HCT116 (cell line): ENCODE data around the gene MYCL. TPM values are rescaled to one million over a fixed set of nuclear protein-coding genes. Genes with fewer than 3 reads are reported as not detected.

Source experiments
- ATAC-seq: fragments of 200-7000 bp; cut with Tn5 transposase; 2 replicates; pipeline ENCODE4 v1.9.1; 2020; ENCODE audit warnings: mild to moderate bottlenecking, moderate library complexity
- BruUV-seq: library from RNA; stranded (reverse); fragments of 400-500 nt; replicated peaks from 2 replicates; lab custom pipeline; 2021; lab: Mats Ljungman, UMichigan
- CTCF ChIA-PET: fragments of 300-600 bp; sonication (Branson Sonifier 250); formaldehyde crosslinking; loops from one replicate; lab custom pipeline; 2021; ENCODE audit warnings: antibody characterized with exemption; lab: Charles Lee
- POLR2A ChIA-PET: fragments of 300-600, 350-600 bp; sonication (Branson Sonifier 250); formaldehyde crosslinking; loops from one replicate; lab custom pipeline; 2021; ENCODE audit warnings: antibody characterized with exemption; lab: Charles Lee
- RAD21 ChIA-PET, 2 experiments: fragments of 300-600 bp; sonication (Branson Sonifier 250); formaldehyde crosslinking; loops; one replicate each; lab custom pipeline; 2023; ENCODE audit warnings: low total read pairs in 2 of 2; ENCODE audit not compliant: uncharacterized antibody in 2 of 2, unreplicated experiment in 2 of 2, low non-redundant PET in 1 of 2; lab: Charles Lee
- DNase-seq: peaks from one replicate; pipeline ENCODE4 v3.0.0-alpha.2; 2010; ENCODE audit warnings: low read depth, low spot score
- H2AFZ ChIP-seq: fragments of 200-600 bp; shearing (Covaris generic), sonication (generic); 2 replicates; pipeline ENCODE4 v1.6.1; 2017; ENCODE audit warnings: low read depth, mixed run types, mixed read lengths, antibody characterized with exemption, low read length; ENCODE audit not compliant: poor library complexity, severe bottlenecking
- H3K27ac ChIP-seq: 2 replicates; pipeline ENCODE4 v1.5.1; 2012; ENCODE audit warnings: low read depth, low read length
- H3K27me3 ChIP-seq: fragments of 200-600 bp; sonication (generic); 2 replicates; pipeline ENCODE4 v1.6.1; 2016; ENCODE audit warnings: mixed run types, low read length, mixed read lengths; ENCODE audit not compliant: insufficient read depth
- H3K36me3 ChIP-seq, 2 experiments: fragments of 200-500 bp in 1 of 2; fragments of 200-600 bp in 1 of 2; sonication (Bioruptor generic) in 1 of 2; sonication (generic) in 1 of 2; 2 replicates each; pipeline versions ENCODE4 v1.5.1 to v1.6.1; 2014 to 2016; ENCODE audit warnings: low read length in 2 of 2, inconsistent platforms in 1 of 2, mixed read lengths in 1 of 2, mixed run types in 1 of 2; ENCODE audit not compliant: insufficient read depth in 2 of 2, control insufficient read depth in 1 of 2
- H3K4me1 ChIP-seq, 2 experiments: fragments of 200-600 bp in 1 of 2; sonication (generic) in 1 of 2; 2 replicates each; pipeline versions ENCODE4 v1.5.1 to v1.6.1; 2012 to 2017; ENCODE audit warnings: low read length in 2 of 2, inconsistent platforms in 1 of 2, mild to moderate bottlenecking in 1 of 2, mixed read lengths in 1 of 2, mixed run types in 1 of 2, moderate library complexity in 1 of 2; ENCODE audit not compliant: insufficient read depth in 2 of 2, control insufficient read depth in 1 of 2
- H3K4me2 ChIP-seq: fragments of 200-600 bp; sonication (generic); 2 replicates; pipeline ENCODE4 v1.6.1; 2017; ENCODE audit warnings: mixed run types, low read length, mixed read lengths
- H3K4me3 ChIP-seq, 2 experiments: fragments of 200-600 bp in 1 of 2; sonication (generic) in 1 of 2; replicated peaks in 1 of 2; 2 replicates each; pipeline ENCODE4 v1.5.1; 2011 to 2016; ENCODE audit warnings: low read length in 2 of 2, control low read depth in 1 of 2, low read depth in 1 of 2, mild to moderate bottlenecking in 1 of 2, mixed read lengths in 1 of 2, mixed run types in 1 of 2
- H3K79me2 ChIP-seq: fragments of 200-600 bp; sonication (generic); 2 replicates; pipeline ENCODE4 v1.6.1; 2017; ENCODE audit warnings: mild to moderate bottlenecking, mixed run types, low read length, moderate library complexity, mixed read lengths; ENCODE audit not compliant: insufficient read depth
- H3K9ac ChIP-seq: fragments of 200-600 bp; sonication (generic); 2 replicates; pipeline ENCODE4 v1.6.1; 2016; ENCODE audit warnings: low read length, mixed read lengths
- H3K9me2 ChIP-seq: fragments of 200-600 bp; sonication (generic), shearing (Covaris generic); 2 replicates; pipeline ENCODE4 v1.6.1; 2017; ENCODE audit warnings: mixed run types, mild to moderate bottlenecking, moderate library complexity; ENCODE audit not compliant: insufficient read depth
- H3K9me3 ChIP-seq, 2 experiments: fragments of 200-500 bp in 1 of 2; fragments of 200-600 bp in 1 of 2; sonication (Bioruptor generic) in 1 of 2; sonication (generic) in 1 of 2; 2 replicates each; pipeline ENCODE4 v1.6.1; 2014 to 2017; ENCODE audit warnings: low read length in 2 of 2, mixed read lengths in 2 of 2, inconsistent platforms in 1 of 2, low read depth in 1 of 2, mild to moderate bottlenecking in 1 of 2, mixed run types in 1 of 2, moderate library complexity in 1 of 2; ENCODE audit not compliant: control insufficient read depth in 1 of 2, insufficient read depth in 1 of 2
- H4K20me1 ChIP-seq: fragments of 200-600 bp; sonication (generic), shearing (Covaris generic); 2 replicates; pipeline ENCODE4 v1.6.1; 2017; ENCODE audit warnings: mixed run types, mild to moderate bottlenecking, moderate library complexity; ENCODE audit not compliant: insufficient read depth
- CBX3 ChIP-seq: IDR thresholded peaks from 2 replicates; pipeline ENCODE4 v1.6.1; 2012; ENCODE audit warnings: low read depth
- EGR1 ChIP-seq: IDR thresholded peaks from 2 replicates; pipeline ENCODE4 v1.6.1; 2012; ENCODE audit warnings: low read depth
- ELF1 ChIP-seq: IDR thresholded peaks from 2 replicates; pipeline ENCODE4 v1.6.1; 2012; ENCODE audit warnings: low read depth, borderline replicate concordance
- EZH2 ChIP-seq: fragments of 200-600 bp; sonication (generic); IDR thresholded peaks from 2 replicates; pipeline ENCODE4 v1.6.1; 2017; ENCODE audit warnings: antibody characterized with exemption, mixed run types
- EZH2phosphoT487 ChIP-seq: fragments of 200-600 bp; IDR thresholded peaks from 2 replicates; pipeline ENCODE4 v1.6.1; 2018; ENCODE audit warnings: antibody characterized with exemption, borderline replicate concordance
- RAD21 ChIP-seq: IDR thresholded peaks from 2 replicates; pipeline ENCODE4 v1.6.1; 2012; ENCODE audit warnings: low read depth, mild to moderate bottlenecking
- SIN3A ChIP-seq: IDR thresholded peaks from 2 replicates; pipeline ENCODE4 v1.6.1; 2012; ENCODE audit warnings: low read depth
- SP1 ChIP-seq: IDR thresholded peaks from 2 replicates; pipeline ENCODE4 v1.6.1; 2012; ENCODE audit warnings: low read depth
- SRF ChIP-seq: IDR thresholded peaks from 2 replicates; pipeline ENCODE4 v1.6.1; 2012; ENCODE audit warnings: low read depth
- TCF7L2 ChIP-seq: IDR thresholded peaks from 2 replicates; pipeline ENCODE4 v1.7.0; 2011; ENCODE audit warnings: borderline replicate concordance, inconsistent platforms; ENCODE audit not compliant: insufficient read depth, insufficient read length; ENCODE audit errors: extremely low read depth
- YY1 ChIP-seq: IDR thresholded peaks from 2 replicates; pipeline ENCODE4 v1.6.1; 2011; ENCODE audit warnings: low read length, low read depth, moderate library complexity, mild to moderate bottlenecking; ENCODE audit not compliant: insufficient replicate concordance; ENCODE audit errors: extremely low read depth
- ZFX ChIP-seq: fragments of 450-650 bp; IDR thresholded peaks from 2 replicates; pipeline ENCODE4 v1.6.1; 2017
- intact Hi-C: fragments of 100-400 bp; cut with micrococcal nuclease; formaldehyde crosslinking; loops from 2 replicates; pipeline ENCODE4 v1.10.0; 2022
- total RNA-seq: library from RNA; stranded (reverse); gene quantifications from one replicate; pipeline ENCODE4 v1.2.1, GENCODE V29; 2021; ENCODE audit not compliant: unreplicated experiment
- TF ChIP-seq, protein P1 (sequence below), 3 experiments: fragments of 200-600 bp in 1 of 3; sonication (generic) in 1 of 3; IDR thresholded peaks in 2 of 3; conservative IDR thresholded peaks in 1 of 3; 2 replicates each; pipeline ENCODE4 v1.5.1; 2012 to 2017; ENCODE audit warnings: low read depth in 2 of 3, low read length in 2 of 3, antibody characterized with exemption in 1 of 3, borderline replicate concordance in 1 of 3, control low read depth in 1 of 3, mild to moderate bottlenecking in 1 of 3, mixed read lengths in 1 of 3, mixed run types in 1 of 3, moderate library complexity in 1 of 3; ENCODE audit not compliant: insufficient read depth in 1 of 3
- TF ChIP-seq, protein P2 (sequence below): IDR thresholded peaks from 2 replicates; pipeline ENCODE4 v1.6.1; 2012; ENCODE audit warnings: low read depth
- TF ChIP-seq, protein P3 (sequence below): IDR thresholded peaks from 2 replicates; pipeline ENCODE4 v1.6.1; 2012

MYCL gene
- total RNA-seq, 1 experiment from 2014 or later, result 10.0 TPM

DNA sequence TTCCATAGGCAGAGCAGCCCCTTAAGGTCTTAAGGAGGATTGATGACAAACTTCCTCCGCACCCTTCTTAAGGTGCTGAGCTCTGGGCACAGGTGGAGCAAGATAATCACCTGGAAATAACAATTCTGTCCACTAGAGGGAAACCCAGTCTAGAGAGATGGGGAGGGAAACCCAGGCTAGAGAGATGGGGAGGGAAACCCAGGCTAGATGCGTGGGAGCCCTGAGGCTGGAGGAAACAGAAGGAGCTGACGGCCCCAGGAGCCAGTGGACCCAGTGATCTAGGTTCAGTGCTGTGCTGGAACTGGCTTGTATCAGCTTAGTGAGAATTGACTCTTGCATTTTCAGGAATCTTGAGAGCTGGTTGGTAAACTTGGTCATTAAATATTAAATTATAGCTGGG, 17.8 kb upstream of the MYCL start:
- H3K36me3 ChIP-seq, result no peaks in the 10 kb centered on the region
- no peak overlapping the region for H3K9ac ChIP-seq
- no peak for TF ChIP-seq SP1
- TF ChIP-seq SIN3A, result no peak
- TF ChIP-seq CBX3, result no peak
- peak; percentile 59; the same call in 1 of the 2 replicates for TF ChIP-seq EGR1
- no peak for TF ChIP-seq ELF1
- TF ChIP-seq SRF, result no peak
- no peak for TF ChIP-seq ZFX
- TF ChIP-seq YY1, result no peak
- TF ChIP-seq, protein P1, sequence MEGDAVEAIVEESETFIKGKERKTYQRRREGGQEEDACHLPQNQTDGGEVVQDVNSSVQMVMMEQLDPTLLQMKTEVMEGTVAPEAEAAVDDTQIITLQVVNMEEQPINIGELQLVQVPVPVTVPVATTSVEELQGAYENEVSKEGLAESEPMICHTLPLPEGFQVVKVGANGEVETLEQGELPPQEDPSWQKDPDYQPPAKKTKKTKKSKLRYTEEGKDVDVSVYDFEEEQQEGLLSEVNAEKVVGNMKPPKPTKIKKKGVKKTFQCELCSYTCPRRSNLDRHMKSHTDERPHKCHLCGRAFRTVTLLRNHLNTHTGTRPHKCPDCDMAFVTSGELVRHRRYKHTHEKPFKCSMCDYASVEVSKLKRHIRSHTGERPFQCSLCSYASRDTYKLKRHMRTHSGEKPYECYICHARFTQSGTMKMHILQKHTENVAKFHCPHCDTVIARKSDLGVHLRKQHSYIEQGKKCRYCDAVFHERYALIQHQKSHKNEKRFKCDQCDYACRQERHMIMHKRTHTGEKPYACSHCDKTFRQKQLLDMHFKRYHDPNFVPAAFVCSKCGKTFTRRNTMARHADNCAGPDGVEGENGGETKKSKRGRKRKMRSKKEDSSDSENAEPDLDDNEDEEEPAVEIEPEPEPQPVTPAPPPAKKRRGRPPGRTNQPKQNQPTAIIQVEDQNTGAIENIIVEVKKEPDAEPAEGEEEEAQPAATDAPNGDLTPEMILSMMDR (IDR thresholded peaks at IDR 0.05 in 2 of 3, conservative IDR thresholded peaks at IDR 0.05 in 1 of 3; ENCODE audit: borderline replicate concordance in 1 of 3, insufficient read depth in 1 of 3, low read depth in 2 of 3, low read length in 2 of 3), result peak; percentile 66 to 91 (median 71)
- peak; percentile 94 for TF ChIP-seq RAD21
- TF ChIP-seq, protein P2, sequence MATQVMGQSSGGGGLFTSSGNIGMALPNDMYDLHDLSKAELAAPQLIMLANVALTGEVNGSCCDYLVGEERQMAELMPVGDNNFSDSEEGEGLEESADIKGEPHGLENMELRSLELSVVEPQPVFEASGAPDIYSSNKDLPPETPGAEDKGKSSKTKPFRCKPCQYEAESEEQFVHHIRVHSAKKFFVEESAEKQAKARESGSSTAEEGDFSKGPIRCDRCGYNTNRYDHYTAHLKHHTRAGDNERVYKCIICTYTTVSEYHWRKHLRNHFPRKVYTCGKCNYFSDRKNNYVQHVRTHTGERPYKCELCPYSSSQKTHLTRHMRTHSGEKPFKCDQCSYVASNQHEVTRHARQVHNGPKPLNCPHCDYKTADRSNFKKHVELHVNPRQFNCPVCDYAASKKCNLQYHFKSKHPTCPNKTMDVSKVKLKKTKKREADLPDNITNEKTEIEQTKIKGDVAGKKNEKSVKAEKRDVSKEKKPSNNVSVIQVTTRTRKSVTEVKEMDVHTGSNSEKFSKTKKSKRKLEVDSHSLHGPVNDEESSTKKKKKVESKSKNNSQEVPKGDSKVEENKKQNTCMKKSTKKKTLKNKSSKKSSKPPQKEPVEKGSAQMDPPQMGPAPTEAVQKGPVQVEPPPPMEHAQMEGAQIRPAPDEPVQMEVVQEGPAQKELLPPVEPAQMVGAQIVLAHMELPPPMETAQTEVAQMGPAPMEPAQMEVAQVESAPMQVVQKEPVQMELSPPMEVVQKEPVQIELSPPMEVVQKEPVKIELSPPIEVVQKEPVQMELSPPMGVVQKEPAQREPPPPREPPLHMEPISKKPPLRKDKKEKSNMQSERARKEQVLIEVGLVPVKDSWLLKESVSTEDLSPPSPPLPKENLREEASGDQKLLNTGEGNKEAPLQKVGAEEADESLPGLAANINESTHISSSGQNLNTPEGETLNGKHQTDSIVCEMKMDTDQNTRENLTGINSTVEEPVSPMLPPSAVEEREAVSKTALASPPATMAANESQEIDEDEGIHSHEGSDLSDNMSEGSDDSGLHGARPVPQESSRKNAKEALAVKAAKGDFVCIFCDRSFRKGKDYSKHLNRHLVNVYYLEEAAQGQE, result no peak
- no peak for TF ChIP-seq EZH2phosphoT487
- TF ChIP-seq, protein P3, sequence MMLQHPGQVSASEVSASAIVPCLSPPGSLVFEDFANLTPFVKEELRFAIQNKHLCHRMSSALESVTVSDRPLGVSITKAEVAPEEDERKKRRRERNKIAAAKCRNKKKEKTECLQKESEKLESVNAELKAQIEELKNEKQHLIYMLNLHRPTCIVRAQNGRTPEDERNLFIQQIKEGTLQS, result no peak
- TF ChIP-seq EZH2, result no peak
- TF ChIP-seq TCF7L2, result no peak
- TF ChIP-seq, all 23 proteins: peak for 3
- no peaks in the 10 kb centered on the region for H3K79me2 ChIP-seq
- no peak overlapping the region for H3K4me3 ChIP-seq
- H4K20me1 ChIP-seq, result no peaks in the 10 kb centered on the region
- intact Hi-C loops, result loop anchor here (1.0 kb wide), 2 partner anchors 54 to 113 kb away; no protein-coding TSS in a partner anchor
- H3K9me3 ChIP-seq, result no peaks in the 10 kb centered on the region
- H3K4me2 ChIP-seq, result peak overlapping the region; percentile 36; the same call in 1 of the 2 replicates
- BruUV-seq, result no TSS peak
- ChIA-PET POLR2A (interaction anchor here (1.8 kb wide), 1 partner anchor 36 kb away, joined by 4 read pairs; no protein-coding TSS in a partner anchor), RAD21 (interaction anchor here (0.6 to 2.6 kb wide), 13 partner anchors 11 to 419 kb away, joined by 3 to 16 read pairs (median 5); no protein-coding TSS in a partner anchor), CTCF (interaction anchor here (0.6 to 3.5 kb wide), 28 partner anchors 8 to 613 kb away, joined by 3 to 59 read pairs (median 4); partner anchors contain the start of genes CAP1, MFSD2A and MYCL)
- H2AFZ ChIP-seq, result peak overlapping the region; percentile 88
- no peaks in the 10 kb centered on the region for H3K9me2 ChIP-seq
- DNase-seq (peak; percentile 68), ATAC-seq (peak; percentile 99)
- H3K27ac ChIP-seq, result no peak overlapping the region
- no peaks in the 10 kb centered on the region for H3K27me3 ChIP-seq
- peaks cover 0 to 5% of the 10 kb centered on the region in 2 experiments; a peak in 1 of 4 replicates for H3K4me1 ChIP-seq
